AG09309 (cell line): ENCODE measurements around the gene RPS6KA2.
A peak's percentile ranks its signal among the peaks of the same experiment; 100 is the strongest.

Experiments used
- DNase-seq: peaks from one replicate; pipeline ENCODE4 v3.0.0-alpha.2; 2010; ENCODE audit warnings: low read depth
- H3K4me3 ChIP-seq: 2 replicates; pipeline ENCODE4 v1.5.1; 2011; ENCODE audit warnings: mild to moderate bottlenecking, low read depth, low read length, moderate library complexity; ENCODE audit not compliant: control insufficient read depth
- CTCF ChIP-seq: IDR thresholded peaks from 2 replicates; pipeline ENCODE4 v1.5.1; 2011; ENCODE audit warnings: mild to moderate bottlenecking, low read depth, low read length, inconsistent platforms; ENCODE audit not compliant: insufficient read depth, control insufficient read depth; ENCODE audit errors: missing control alignments

RPS6KA2 gene

DNA sequence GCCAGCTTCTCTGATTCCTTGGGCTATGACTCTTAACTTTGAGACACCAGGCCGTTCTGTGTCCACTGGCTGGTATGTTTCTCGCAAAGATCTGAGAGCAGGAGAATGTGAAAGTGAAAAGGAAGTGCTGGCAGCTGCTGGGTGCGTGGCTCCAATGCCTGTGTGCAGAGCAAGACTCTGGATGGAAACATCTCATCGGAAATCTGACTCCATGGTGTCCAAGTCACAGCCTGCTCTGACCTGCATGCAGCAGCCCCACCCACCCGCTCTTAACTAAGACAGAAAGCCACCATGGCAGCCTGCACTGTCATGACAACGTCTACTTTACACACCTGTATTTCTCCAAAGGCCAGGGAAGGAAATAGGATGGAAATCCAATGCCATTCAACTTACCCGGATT, 178.0 kb downstream of the RPS6KA2 start:
- no peak for DNase-seq
- H3K4me3 ChIP-seq, result no peak overlapping the region
- TF ChIP-seq CTCF, result no peak

DNA sequence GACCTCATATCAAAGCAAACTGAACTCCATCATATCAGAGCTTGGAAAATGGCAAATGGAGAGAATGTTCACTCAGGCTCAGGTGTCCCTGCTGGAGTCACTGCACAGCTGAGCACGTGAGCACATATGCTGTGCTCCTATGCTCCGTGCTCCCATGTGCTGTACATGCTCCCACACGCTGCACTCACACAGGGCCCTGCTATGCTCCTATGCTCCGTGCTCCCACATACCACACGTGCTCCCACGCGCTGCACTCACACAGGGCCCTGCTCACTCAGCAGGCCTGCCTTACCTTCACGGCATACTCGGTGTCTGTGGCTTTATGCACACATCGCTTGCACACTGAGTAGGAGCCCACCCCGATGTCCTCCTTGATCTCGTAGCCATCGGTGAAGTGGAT, 178.6 kb downstream of the RPS6KA2 start:
- H3K4me3 ChIP-seq, result no peak overlapping the region

DNA sequence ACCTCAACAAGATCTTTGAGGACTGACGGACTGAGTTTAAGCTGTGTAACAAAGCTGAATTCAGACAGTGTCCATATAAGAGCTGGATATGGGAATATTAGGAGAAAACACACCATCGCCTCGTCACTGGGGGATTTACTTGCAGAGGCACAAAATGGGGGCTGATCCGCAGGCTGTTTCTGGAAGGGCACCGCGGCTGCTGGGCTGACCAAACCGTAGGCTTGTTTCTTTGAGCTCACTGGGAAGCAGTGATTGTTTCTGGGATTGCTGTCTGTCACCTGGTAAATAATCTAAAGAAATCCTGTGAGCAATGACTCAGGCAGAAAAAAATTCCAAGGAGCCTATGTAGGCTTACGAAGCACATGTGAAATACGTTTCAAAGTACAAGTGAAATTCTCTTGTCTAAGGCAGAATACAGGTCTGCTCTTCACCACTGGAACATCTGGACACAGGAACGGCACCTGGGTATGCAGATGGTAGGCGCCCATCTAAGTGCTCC, 180.4 kb downstream of the RPS6KA2 start:
- H3K4me3 ChIP-seq, result no peak overlapping the region
- DNase-seq, result no peak

More for the DNA sequence above, 178.6 kb downstream of the RPS6KA2 start:
- DNase-seq, result no peak
- no peak for TF ChIP-seq CTCF

GRCh38 chr6:166446146-166446545, 180.9 kb downstream of the RPS6KA2 start:
- DNase-seq, result no peak
- H3K4me3 ChIP-seq, result no peak overlapping the region
- TF ChIP-seq CTCF, result no peak

More for the DNA sequence above, 180.4 kb downstream of the RPS6KA2 start:
- no peak for TF ChIP-seq CTCF

DNA sequence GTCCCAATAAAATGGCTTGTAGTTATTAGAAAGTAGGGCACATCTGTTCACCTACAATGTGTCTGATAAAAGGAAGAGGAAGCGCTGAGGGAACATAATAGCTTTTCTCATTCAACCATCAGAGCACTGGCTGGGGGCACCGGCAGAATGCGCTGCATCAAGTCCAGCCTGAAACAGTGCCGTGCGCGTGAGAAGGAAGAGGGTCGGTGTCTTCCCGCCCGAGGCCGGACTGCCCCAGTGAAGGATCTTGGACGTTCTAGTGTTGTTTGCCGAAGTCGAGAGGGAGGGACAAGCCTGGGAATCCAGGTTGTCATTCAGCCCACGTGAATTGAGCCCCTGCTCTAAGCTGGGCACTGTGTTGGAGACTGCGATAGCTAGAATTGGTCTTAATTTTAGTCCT, 182.6 kb downstream of the RPS6KA2 start:
- no peak overlapping the region for H3K4me3 ChIP-seq
- TF ChIP-seq CTCF, result no peak
- DNase-seq, result no peak

GRCh38 chr6:166443166-166443565, 183.9 kb downstream of the RPS6KA2 start:
- DNase-seq, result no peak
- peak; percentile 6 for TF ChIP-seq CTCF
- no peak overlapping the region for H3K4me3 ChIP-seq
